ENCODE measurements around the gene CPEB1.
"Not testable (repeated sequence)": the region's sequence is repeated elsewhere in the genome, so short reads cannot be mapped to it uniquely, and the experiment has no call there.

Gene CPEB1

DNA sequence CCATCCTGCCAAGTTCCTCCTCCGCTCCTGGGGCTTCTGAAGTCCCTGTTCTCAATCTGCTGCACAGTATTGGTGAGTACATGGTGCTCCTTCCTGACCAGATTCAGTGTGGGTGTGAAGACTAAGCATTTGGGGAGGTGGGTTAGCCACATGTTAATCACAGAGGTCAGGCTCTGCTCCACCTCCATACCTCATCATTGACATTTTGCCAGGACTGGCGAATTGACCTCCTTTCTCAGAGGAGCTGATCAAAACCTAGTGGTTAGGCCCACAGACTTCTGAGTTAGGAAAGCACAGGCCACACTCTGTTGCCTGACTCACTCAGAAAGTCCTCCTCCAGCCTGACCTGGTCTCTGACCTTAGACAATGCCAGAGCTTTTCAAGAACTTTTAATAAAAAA is 98.5 kb downstream of the CPEB1 start:
- DNase-seq: no peak

GRCh38 chr15:82545478-82545877 is 101.7 kb downstream of the CPEB1 start:
- DNase-seq: no peak

DNA sequence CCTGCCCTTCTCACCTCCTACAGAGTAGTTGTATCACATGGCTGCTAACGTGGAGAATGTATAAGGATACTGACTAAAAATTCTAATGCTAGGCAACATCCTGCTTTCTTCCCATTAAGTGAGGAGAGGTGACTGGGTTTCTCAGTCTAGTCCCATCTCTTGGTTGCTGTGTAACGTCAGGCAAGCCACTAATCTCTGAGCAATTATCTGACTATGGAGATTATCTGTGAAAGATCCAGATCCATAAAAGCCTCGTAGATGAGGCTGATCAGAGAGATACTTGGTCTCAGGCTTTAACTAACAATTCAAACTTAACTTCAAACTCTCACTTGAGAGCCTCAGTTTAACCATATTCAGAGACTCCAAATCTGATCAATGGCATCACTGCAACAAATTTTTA is 102.2 kb downstream of the CPEB1 start:
- DNase-seq: no peak

DNA sequence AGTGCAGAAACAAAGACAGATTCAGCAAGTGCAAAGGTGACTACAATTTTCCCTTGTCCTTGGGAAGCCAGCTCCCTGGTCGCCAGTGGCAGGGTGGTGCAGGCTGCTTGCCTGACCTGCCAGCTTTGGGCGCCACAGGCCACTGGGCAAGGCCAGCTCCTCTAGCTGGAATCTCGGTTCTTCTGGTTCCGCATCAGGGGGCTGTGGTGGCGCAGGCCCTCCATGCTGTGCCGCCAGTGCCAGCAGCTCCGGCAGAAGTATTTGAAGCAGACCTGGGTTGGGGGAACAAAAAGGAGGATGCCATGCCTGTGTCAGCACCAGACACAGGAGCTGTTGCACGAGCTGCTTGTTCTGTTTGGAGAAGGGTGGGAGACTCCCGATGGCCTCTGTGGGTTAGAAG is 102.7 kb downstream of the CPEB1 start:
- no peak for DNase-seq

- no peak for DNase-seq
These were observed 104.0 kb downstream of the CPEB1 start for GRCh38 chr15:82543160-82543559.

- DNase-seq: no peak
These were observed 106.2 kb downstream of the CPEB1 start for GRCh38 chr15:82540984-82541431.

- DNase-seq: no peak
These were observed 106.8 kb downstream of the CPEB1 start, which contains the start of gene RPS17 for GRCh38 chr15:82540055-82540983. RPS17 (minus strand) TSS chr15:82540457; CDS start chr15:82540428, 29 bp downstream.

GRCh38 chr15:82539691-82540054 is 107.5 kb downstream of the CPEB1 start:
- DNase-seq: no peak

GRCh38 chr15:82538961-82539690 is 108.0 kb downstream of the CPEB1 start:
- no peak for DNase-seq

- no peak for DNase-seq
These were observed 109.7 kb downstream of the CPEB1 start for GRCh38 chr15:82537351-82537908.

DNA sequence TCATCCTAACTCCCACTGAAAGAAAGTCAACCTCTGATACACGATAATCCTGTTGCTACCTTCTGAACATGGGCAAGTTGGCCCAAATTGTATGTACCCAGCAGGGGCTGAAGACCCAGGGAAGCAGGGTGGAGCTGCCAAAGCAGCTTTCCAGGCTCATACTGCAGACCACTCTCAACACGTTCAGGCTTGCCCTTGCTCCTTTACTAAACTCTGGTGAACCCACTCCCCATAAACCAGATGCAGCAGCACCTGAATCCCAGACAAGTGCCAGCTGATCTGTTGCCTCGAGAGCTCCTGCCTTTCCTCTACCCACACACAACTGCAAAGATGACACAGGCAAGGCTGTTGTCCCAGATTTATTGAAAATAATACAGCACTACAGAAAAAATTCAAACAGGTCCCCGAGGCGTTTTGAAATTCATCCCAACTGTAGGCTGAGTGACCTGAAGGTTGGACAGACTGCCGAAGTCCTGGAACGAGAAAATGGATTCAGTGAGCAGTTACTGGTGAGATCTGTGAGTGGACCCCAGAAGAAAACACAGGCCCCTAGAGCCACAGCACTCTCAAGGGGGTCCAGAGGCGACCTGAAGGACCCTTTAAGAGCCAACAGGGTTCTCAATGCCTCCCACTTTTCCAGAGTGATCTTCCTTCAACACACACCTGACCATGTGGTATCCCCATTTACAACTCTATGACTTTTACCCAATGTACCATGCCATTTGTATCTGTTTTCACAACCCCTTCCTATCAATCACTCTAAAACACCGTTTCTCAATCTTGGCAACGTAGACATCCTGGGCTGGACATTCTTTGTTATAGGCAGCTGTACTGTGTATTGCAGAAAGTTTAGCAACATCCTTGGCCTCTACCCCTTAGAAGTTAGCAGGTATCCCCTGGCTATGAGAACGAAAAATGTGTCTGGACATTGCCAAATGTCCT is 110.5 kb downstream of the CPEB1 start:
- DNase-seq: no peak

- no peak for DNase-seq
These were observed 111.4 kb downstream of the CPEB1 start for GRCh38 chr15:82535566-82536408.

DNA sequence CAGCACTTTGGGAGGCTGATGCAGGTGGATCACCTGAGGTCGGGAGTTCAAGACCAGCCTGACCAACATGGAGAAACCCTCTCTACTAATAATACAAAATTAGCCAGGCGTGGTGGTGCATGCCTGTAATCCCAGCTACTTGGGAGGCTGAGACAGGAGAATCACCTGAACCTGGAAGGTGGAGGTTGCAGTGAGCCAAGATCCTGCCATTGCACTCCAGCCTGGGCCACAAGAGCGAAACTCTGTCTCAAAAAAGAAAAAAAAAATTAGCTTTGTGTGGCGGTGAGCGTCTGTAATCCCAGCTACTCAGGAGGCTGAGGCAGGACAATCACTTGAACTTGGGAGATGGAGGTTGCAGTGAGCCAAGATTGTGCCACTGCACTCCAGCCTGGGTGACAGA is 112.0 kb downstream of the CPEB1 start:
- DNase-seq: not testable (repeated sequence)

DNA sequence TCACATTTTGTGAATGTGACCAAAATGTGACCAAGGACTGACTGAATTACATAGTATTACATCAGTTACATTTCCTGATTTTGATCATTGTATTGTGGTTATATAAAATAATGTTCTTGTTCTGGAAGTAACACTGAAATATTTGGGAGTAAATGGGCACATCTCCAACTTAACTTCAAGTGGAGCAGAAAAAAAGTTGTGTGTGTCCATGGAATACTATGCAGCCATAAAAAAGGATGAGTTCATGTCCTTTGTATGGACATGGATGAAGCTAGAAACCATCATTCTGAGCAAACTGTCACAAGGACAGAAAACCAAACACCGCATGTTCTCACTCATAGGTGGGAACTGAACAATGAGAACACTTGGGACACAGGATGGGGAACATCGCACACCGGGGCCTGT is 112.7 kb downstream of the CPEB1 start:
- DNase-seq: not testable (repeated sequence)

DNA sequence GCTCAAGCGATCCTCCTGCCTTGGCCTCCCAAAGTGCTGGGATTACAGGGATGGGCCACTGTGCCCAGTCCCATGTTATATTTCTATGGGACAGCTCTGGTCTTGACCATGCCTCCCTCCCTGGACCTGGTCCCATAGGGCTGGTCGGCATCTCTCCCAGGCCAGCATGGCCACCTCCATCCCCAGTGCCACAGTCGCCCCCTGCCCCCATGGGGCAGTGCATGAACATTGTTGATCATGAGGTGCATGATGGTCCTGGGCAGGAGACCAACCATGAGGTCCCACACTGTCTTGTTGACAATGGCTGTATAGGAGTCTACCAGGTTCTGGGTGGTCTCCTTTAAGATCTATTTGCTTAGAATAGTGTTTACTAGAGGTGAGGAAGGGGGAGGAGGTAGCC is 113.4 kb downstream of the CPEB1 start:
- DNase-seq: no peak

DNA sequence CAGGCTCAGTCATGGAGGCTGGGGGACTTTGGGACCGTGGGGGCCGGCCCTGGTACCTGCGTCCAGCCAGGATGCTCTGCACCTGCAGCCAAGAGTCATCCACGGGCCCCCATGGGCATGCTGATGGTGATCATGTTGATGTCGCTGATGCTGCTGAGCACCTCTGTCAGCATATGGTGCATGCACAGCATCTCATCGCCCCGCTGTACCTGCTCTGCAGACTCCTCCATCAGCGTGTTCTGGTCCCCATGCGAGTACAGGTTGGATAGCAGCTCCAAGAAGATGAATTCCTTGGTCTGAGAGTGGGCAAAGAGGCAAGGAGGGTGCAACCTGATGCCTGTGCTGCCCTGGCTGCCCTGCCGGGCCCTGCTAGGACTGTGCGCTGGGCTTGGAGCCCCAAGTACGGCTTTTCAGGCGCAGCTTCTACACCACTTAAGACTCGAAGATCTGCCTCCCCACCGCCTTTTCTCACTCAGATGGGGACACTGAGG is 114.1 kb downstream of the CPEB1 start:
- no peak for DNase-seq

- DNase-seq: no peak
These were observed 114.7 kb downstream of the CPEB1 start for GRCh38 chr15:82532383-82532990.

DNA sequence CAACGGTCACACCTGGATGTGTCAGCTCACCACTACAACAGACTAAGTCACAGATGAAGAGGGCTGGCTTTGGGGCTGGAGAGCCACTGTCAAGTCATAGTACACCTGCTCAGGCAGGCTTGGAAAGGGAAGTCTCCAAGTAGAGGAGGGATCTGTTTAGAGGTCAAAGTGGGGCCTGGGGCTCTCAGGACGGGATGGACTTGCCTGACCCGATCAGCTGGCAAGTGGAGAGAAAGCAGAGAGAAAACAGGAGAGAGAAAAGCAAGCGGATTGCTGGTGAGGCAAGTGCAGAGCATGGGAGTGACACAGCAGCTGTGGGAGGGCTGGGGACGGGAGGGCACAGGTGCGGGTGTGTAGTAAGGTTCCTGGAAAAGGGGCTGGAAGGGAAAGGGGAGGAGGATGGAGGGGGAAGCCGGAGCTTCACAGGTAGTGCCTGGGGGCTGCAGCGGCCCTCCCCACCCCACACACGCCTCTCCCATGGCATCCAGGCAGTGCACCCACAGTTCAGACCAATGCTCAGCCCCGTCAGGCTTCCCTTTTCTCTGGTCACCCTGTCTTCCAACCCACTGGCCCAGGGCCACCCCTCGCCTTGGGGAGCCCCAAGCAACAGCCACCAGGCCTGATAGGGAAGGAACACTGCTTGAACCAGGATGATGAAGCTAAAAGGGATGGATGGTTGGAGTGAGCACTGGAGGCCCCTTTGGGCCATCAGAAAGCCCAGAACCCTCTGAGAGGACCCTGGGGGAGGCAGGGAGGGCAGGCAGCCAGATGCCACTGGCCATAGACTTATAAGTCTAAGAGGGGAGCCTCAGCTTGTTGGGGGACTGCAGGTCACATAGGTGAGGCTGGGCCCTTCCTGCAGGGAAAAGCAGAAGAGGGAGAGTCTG is 115.4 kb downstream of the CPEB1 start:
- DNase-seq: no peak

Measured in anterior cingulate cortex (tissue), 58 donors.